Heart left ventricle (tissue), 16 donors: ENCODE results near the gene SH2D1B. TPM values are rescaled to one million over a fixed set of nuclear protein-coding genes. Genes with fewer than 3 reads are reported as not detected.

ENCODE experiments used
- ATAC-seq, 4 donors: fragments of 200-7000 bp; cut with Tn5 transposase; one replicate each; pipeline ENCODE4 v1.9.1; 2020 to 2022; ENCODE audit warnings: moderate library complexity in 4 of 4, mild to moderate bottlenecking in 3 of 4, moderate number of reproducible peaks in 1 of 4
- DNase-seq, 5 donors: peaks; one replicate each; pipeline ENCODE4 v3.0.0-alpha.2; 2020
- H3K27ac ChIP-seq, 12 donors: fragments of 200-600 bp; sonication (generic) in 4 of 12; one replicate each; pipeline versions ENCODE4 v1.5.0 to v1.8.0; 2016 to 2022; ENCODE audit warnings: mild to moderate bottlenecking in 2 of 12
- H3K27me3 ChIP-seq, 9 donors: fragments of 200-600 bp; sonication (generic) in 2 of 9; one replicate each; pipeline versions ENCODE4 v1.5.1 to v1.8.0; 2016 to 2022; ENCODE audit warnings: mild to moderate bottlenecking in 3 of 9
- H3K36me3 ChIP-seq, 9 donors: fragments of 200-600 bp; sonication (generic) in 2 of 9; one replicate each; pipeline versions ENCODE4 v1.5.0 to v1.8.0; 2018 to 2022; ENCODE audit warnings: mild to moderate bottlenecking in 2 of 9
- H3K4me1 ChIP-seq, 12 donors: fragments of 200-600 bp; sonication (generic) in 4 of 12; one replicate each; pipeline versions ENCODE4 v1.5.0 to v1.8.0; 2016 to 2022; ENCODE audit warnings: mild to moderate bottlenecking in 3 of 12
- H3K4me3 ChIP-seq, 12 donors: fragments of 200-600 bp; sonication (generic) in 4 of 12; one replicate each; pipeline versions ENCODE4 v1.5.0 to v1.8.0; 2017 to 2022; ENCODE audit warnings: mild to moderate bottlenecking in 9 of 12, moderate library complexity in 4 of 12
- H3K9me3 ChIP-seq, 12 donors: fragments of 200-600 bp; sonication (generic) in 4 of 12; one replicate each; pipeline versions ENCODE4 v1.5.0 to v1.8.0; 2016 to 2022; ENCODE audit warnings: mild to moderate bottlenecking in 1 of 12
- CTCF ChIP-seq, 12 donors: fragments of 200-600 bp; sonication (generic) in 4 of 12; IDR thresholded peaks; one replicate each; pipeline versions ENCODE4 v1.5.0 to v1.8.0; 2018 to 2022; ENCODE audit warnings: antibody characterized with exemption in 12 of 12, mild to moderate bottlenecking in 5 of 12
- POLR2A ChIP-seq, 2 donors: fragments of 450-650 bp; IDR thresholded peaks; one replicate each; pipeline ENCODE4 v1.6.1; 2017; ENCODE audit warnings: antibody characterized with exemption in 2 of 2, mild to moderate bottlenecking in 2 of 2, moderate library complexity in 2 of 2
- WGBS, 4 donors: extraction: QIAGEN DNeasy Blood & Tissue Kit in 2 of 4; methylation state at CpG; one replicate each; pipeline versions ENCODE4 v1.1.5 to v1.1.7; 2013 to 2018; 5-methylcytosine and 5-hydroxymethylcytosine counted together
- intact Hi-C, 10 donors: fragments of 100-400 bp; cut with DNase I; formaldehyde crosslinking; loops; one replicate each; pipeline versions ENCODE4 v1.11.1 to v1.14.2; 2022
- polyA plus RNA-seq, 2 donors: library from polyadenylated mRNA; stranded (reverse); fragments of 200-250 nt; gene quantifications; one replicate each; pipeline ENCODE4 v1.2.3, GENCODE V29; 2013
- total RNA-seq, 9 donors: library from RNA; depleted of rRNA in 2 of 9; stranded (reverse); fragments of >200 nt in 2 of 9; fragmentation: NEBNext Ultra II Directional in 3 of 9; extraction: Animal tissue kit (Norgen Biotek cat#: 25700) in 3 of 9; gene quantifications; one replicate each; pipeline versions ENCODE4 v1.1.0 to v1.2.4, GENCODE V29; 2016 to 2023
- donor health status: ischemic (EF 13 %, LVEDD 7.1; RV severe dilation, severe dysfunction).
- donor health status: healthy with polysubstance abuse.
- donor health status: DM: no; HTN: yes; CAD: no.
- donor health status: DM: no; HTN: no; CAD: no.
- donor health status: ischemic (EF 25% LVEDD 6.9; RV normal size, moderate dysfunction).
- donor health status: ischemic (EF 25% LVEDD 5.7; RV mildly dilated, moderate dysfunction).
- donor health status: healthy.
- donor health status: DM: yes; HTN: yes; CAD: no.
- donor health status: ischemic (EF 35%, LVEDD 5.7; RV mildly dilated, moderate dysfunction).
- donor health status: nonischemic (EF 11% LVEDD 7.7; RV severe dilation, severe dysfunction).
- donor health status: DM: yes; HTN: yes; CAD: no.
- donor health status: PGD.
- donor health status: ischemic (EF 29% LVEDD 5.4; RV normal size, mild dysfunction).
- donor health status: nonischemic (EF 23%, LVEDD 6.1; RV moderate dilation, normal function).

Gene SH2D1B
- total and polyA plus RNA-seq, 11 donors: 0.11 to 1.1 (median 0.35) TPM; not detected in 7

- Histone ChIP-seq H3K4me3 (peak overlapping the region in 8 of 12 donors; percentile 28 to 56 (median 48)), H3K27me3 (no peaks in the 10 kb centered on the region), H3K36me3 (peaks cover 0 to 7% (median 0%) of the 10 kb centered on the region in 9 donors), H3K9me3 (no peaks in the 10 kb centered on the region), H3K27ac (no peak overlapping the region), H3K4me1 (no peaks in the 10 kb centered on the region)
- TF ChIP-seq CTCF (IDR thresholded peaks at IDR 0.05) (no peak), POLR2A (IDR thresholded peaks at IDR 0.05) (no peak)
- DNase-seq (no peak), ATAC-seq (peak in 3 of 4 donors; percentile 18 to 28 (median 26))
- 83 to 86% (median 85%) methylated on average over 9 of the region's 9 CpGs for WGBS, 4 donors
- intact Hi-C loops: no loop called here
These were observed 45.3 kb downstream of the SH2D1B start for GRCh38 chr1:162366671-162367070.

GRCh38 chr1:162366149-162366548 lies 45.8 kb downstream of the SH2D1B start:
- TF ChIP-seq POLR2A (IDR thresholded peaks at IDR 0.05) (no peak), CTCF (IDR thresholded peaks at IDR 0.05) (no peak)
- Histone ChIP-seq H3K27me3 (no peaks in the 10 kb centered on the region), H3K4me3 (no peak overlapping the region), H3K4me1 (no peaks in the 10 kb centered on the region), H3K27ac (no peak overlapping the region), H3K36me3 (peaks cover 0 to 7% (median 0%) of the 10 kb centered on the region in 9 donors), H3K9me3 (no peaks in the 10 kb centered on the region)
- intact Hi-C loops: no loop called here
- ATAC-seq (no peak), DNase-seq (no peak)
- WGBS, 4 donors: 72 to 75% (median 73%) methylated on average over 4 of the region's 4 CpGs

- intact Hi-C loops: no loop called here
- Histone ChIP-seq H3K27me3 (no peaks in the 10 kb centered on the region), H3K4me3 (no peak overlapping the region), H3K27ac (no peak overlapping the region), H3K9me3 (no peaks in the 10 kb centered on the region), H3K36me3 (peaks cover 0 to 7% (median 0%) of the 10 kb centered on the region in 9 donors), H3K4me1 (no peaks in the 10 kb centered on the region)
- WGBS, 4 donors: 91 to 97% (median 95%) methylated on average over 10 of the region's 10 CpGs
- no peak for ATAC-seq
- no peak for DNase-seq
- no peak for TF ChIP-seq POLR2A (IDR thresholded peaks at IDR 0.05)
- no peak for TF ChIP-seq CTCF (IDR thresholded peaks at IDR 0.05)
These were observed 46.5 kb downstream of the SH2D1B start for GRCh38 chr1:162365284-162366020.

- intact Hi-C loops: no loop called here
- no peak for DNase-seq
- Histone ChIP-seq H3K36me3 (peaks cover 0 to 7% (median 0%) of the 10 kb centered on the region in 9 donors), H3K4me1 (no peaks in the 10 kb centered on the region), H3K9me3 (no peaks in the 10 kb centered on the region), H3K4me3 (no peak overlapping the region), H3K27ac (no peak overlapping the region), H3K27me3 (no peaks in the 10 kb centered on the region)
- TF ChIP-seq POLR2A (IDR thresholded peaks at IDR 0.05) (no peak), CTCF (IDR thresholded peaks at IDR 0.05) (no peak)
- no peak for ATAC-seq
- 86 to 99% (median 93%) methylated on average over 1 of the region's 1 CpG for WGBS, 4 donors
These were observed 47.4 kb downstream of the SH2D1B start for GRCh38 chr1:162364498-162364897.
